Adrenal gland (tissue), 12 donors: ENCODE measurements around the gene RIMBP2. TPM values are rescaled to one million over a fixed set of nuclear protein-coding genes. Genes with fewer than 3 reads are reported as not detected.

Experiments used
- DNase-seq, 7 donors: peaks; one replicate each; pipeline ENCODE4 v3.0.0-alpha.2; 2019 to 2020
- H3K27ac ChIP-seq, 5 donors: fragments of 200-600 bp; sonication (generic) in 4 of 5; 1 replicate in 3 of 5; 2 replicates in 2 of 5; pipeline versions ENCODE4 v1.5.1 to v1.8.0; 2016 to 2020; ENCODE audit warnings: mild to moderate bottlenecking in 1 of 5
- H3K27me3 ChIP-seq: fragments of 200-600 bp; 2 replicates; pipeline ENCODE4 v1.8.0; 2021
- H3K36me3 ChIP-seq, 2 donors: fragments of 200-600 bp; replicated peaks in 1 of 2; 1 replicate in 1 of 2; 2 replicates in 1 of 2; pipeline versions ENCODE4 v1.5.1 to v1.8.0; 2018 to 2022
- H3K4me1 ChIP-seq, 2 donors: fragments of 200-600 bp; replicated peaks in 1 of 2; 1 replicate in 1 of 2; 2 replicates in 1 of 2; pipeline versions ENCODE4 v1.5.1 to v1.8.0; 2018 to 2021
- H3K4me3 ChIP-seq, 4 donors: fragments of 200-600 bp; sonication (generic) in 3 of 4; one replicate each; pipeline ENCODE4 v1.5.1; 2016 to 2018
- H3K9me3 ChIP-seq, 3 donors: fragments of 200-600 bp; sonication (generic) in 1 of 3; replicated peaks in 1 of 3; 1 replicate in 2 of 3; 2 replicates in 1 of 3; pipeline versions ENCODE4 v1.5.1 to v1.8.0; 2016 to 2021
- POLR2A ChIP-seq, 2 donors: fragments of 450-650 bp; IDR thresholded peaks; one replicate each; pipeline ENCODE4 v1.6.1; 2017; ENCODE audit warnings: antibody characterized with exemption in 2 of 2, mild to moderate bottlenecking in 2 of 2, moderate library complexity in 1 of 2
- WGBS, 4 donors: extraction: QIAGEN DNeasy Blood & Tissue Kit in 2 of 4; methylation state at CpG; one replicate each; pipeline versions ENCODE4 v1.1.5 to v1.1.7; 2013 to 2017; 5-methylcytosine and 5-hydroxymethylcytosine counted together
- intact Hi-C, 2 donors: fragments of 100-400 bp; cut with DNase I; formaldehyde crosslinking; loops; one replicate each; pipeline versions ENCODE4 v1.14.1 to v1.15.0; 2022 to 2023
- polyA plus RNA-seq, 3 donors: library from polyadenylated mRNA; stranded (reverse); fragments of 200-250 nt in 2 of 3; fragments of 350-450 nt in 1 of 3; fragmentation: Illumina TruSeq in 1 of 3; extraction: RNeasy Lipid Tissue Mini Kit (QIAGEN cat#74804) in 1 of 3; gene quantifications; one replicate each; pipeline ENCODE4 v1.2.3, GENCODE V29; 2013 to 2014
- total RNA-seq, 9 donors: library from RNA; depleted of rRNA in 4 of 9; stranded (reverse); fragments of >200 nt in 4 of 9; fragments of 120-200 nt in 1 of 9; fragmentation: NEBNext Ultra II Directional in 1 of 9; extraction: Animal tissue kit (Norgen Biotek cat#: 25700) in 1 of 9; gene quantifications; one replicate each; pipeline versions ENCODE4 v1.1.0 to v1.2.4, GENCODE V29; 2013 to 2023
- TF ChIP-seq, protein P1 (sequence below), 6 experiments: fragments of 450-650 bp in 4 of 6; fragments of 200-600 bp in 2 of 6; sonication (generic) in 1 of 6; IDR thresholded peaks; 1 replicate in 5 of 6; 2 replicates in 1 of 6; pipeline versions ENCODE4 v1.5.1 to v1.8.0; 2016 to 2021; ENCODE audit warnings: antibody characterized with exemption in 6 of 6, mild to moderate bottlenecking in 2 of 6, moderate library complexity in 1 of 6
- donor health status: healthy with polysubstance abuse.
- donor health status: Bipolar disorder and iron deficiency.
- donor health status: DM: yes; HTN: yes; CAD: no.
- donor health status: DM: no; HTN: no; CAD: no.
- donor health status: DM: no; HTN: no; CAD: no.
- donor health status: DM: yes; HTN: yes; CAD: no.

RIMBP2 gene
- total and polyA plus RNA-seq, 12 donors: 0.18 to 23.9 (median 6.3) TPM; not detected in 2

DNA sequence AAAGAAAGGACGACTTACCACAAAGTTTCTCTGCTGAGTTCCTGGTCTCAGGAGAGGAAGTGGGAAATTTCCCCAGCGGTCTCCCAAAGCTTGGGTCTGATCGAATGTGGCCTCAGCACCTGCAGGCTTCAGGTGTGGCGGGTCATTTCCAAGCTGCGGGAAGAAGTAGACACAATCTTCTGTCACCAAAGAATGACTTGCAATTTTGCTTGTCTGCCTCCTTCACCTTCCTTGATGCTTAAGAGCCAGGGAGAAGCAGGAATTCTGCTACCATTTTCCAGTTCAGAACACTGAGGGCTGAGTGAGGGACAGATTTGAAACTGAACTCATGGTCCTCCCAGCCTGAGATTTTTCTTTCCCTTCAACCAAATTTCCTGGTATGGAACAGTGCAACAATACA lies 87.8 kb downstream of the RIMBP2 start:
- H3K4me1 ChIP-seq: no peaks in the 10 kb centered on the region
- no peak overlapping the region for H3K4me3 ChIP-seq
- no peak for DNase-seq
- intact Hi-C loops: no loop called here
- no peaks in the 10 kb centered on the region for H3K36me3 ChIP-seq
- no peaks in the 10 kb centered on the region for H3K9me3 ChIP-seq
- 82 to 89% (median 85%) methylated on average over 5 of the region's 5 CpGs for WGBS, 4 donors
- TF ChIP-seq, protein P1, sequence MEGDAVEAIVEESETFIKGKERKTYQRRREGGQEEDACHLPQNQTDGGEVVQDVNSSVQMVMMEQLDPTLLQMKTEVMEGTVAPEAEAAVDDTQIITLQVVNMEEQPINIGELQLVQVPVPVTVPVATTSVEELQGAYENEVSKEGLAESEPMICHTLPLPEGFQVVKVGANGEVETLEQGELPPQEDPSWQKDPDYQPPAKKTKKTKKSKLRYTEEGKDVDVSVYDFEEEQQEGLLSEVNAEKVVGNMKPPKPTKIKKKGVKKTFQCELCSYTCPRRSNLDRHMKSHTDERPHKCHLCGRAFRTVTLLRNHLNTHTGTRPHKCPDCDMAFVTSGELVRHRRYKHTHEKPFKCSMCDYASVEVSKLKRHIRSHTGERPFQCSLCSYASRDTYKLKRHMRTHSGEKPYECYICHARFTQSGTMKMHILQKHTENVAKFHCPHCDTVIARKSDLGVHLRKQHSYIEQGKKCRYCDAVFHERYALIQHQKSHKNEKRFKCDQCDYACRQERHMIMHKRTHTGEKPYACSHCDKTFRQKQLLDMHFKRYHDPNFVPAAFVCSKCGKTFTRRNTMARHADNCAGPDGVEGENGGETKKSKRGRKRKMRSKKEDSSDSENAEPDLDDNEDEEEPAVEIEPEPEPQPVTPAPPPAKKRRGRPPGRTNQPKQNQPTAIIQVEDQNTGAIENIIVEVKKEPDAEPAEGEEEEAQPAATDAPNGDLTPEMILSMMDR (IDR thresholded peaks at IDR 0.05): no peak
- no peak for TF ChIP-seq POLR2A (IDR thresholded peaks at IDR 0.05)
- no peak overlapping the region for H3K27ac ChIP-seq
- no peaks in the 10 kb centered on the region for H3K27me3 ChIP-seq

DNA sequence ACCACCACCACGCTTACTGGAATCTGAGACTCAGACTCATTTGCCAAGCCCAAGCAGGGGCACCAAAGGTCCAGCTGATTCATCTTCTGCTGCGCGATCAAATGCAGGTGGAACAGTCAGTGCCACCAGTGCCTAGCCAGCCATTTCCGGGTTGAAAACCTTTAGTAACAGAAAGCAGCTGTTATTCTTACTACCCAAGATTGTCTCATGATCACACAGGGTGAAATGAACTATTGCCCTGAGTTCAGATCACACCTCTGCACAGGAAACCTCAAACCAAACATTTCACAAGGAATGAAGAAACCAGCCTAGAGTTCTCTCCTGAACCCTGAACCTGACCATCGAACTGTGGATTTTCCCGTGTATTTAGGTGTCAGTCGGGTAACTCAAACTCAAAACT lies 88.9 kb downstream of the RIMBP2 start:
- Histone ChIP-seq H3K4me1 (no peaks in the 10 kb centered on the region), H3K4me3 (no peak overlapping the region), H3K9me3 (no peaks in the 10 kb centered on the region), H3K36me3 (no peaks in the 10 kb centered on the region), H3K27me3 (no peaks in the 10 kb centered on the region), H3K27ac (no peak overlapping the region)
- intact Hi-C loops: no loop called here
- WGBS, 4 donors: 82 to 89% (median 88%) methylated on average over 7 of the region's 7 CpGs
- no peak for DNase-seq
- TF ChIP-seq, protein P1 (IDR thresholded peaks at IDR 0.05): no peak
- no peak for TF ChIP-seq POLR2A (IDR thresholded peaks at IDR 0.05)

DNA sequence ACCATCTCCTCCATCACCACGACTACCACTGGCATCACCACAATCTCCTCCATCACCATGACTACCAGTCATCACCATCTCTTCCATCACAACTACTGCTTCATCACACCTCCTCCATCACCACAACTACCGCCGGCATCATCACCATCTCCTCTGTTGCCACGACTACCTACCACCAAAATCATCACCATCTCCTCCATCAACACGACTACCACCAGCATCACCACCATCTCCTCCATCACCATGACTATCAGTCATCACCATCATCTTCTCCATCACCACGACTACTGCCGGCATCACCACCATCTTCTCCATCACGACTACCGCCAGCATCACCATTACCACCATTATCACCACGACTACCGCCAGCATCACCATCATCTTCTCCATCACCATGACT lies 89.5 kb downstream of the RIMBP2 start:
- Histone ChIP-seq H3K27ac (no peak overlapping the region), H3K4me1 (no peaks in the 10 kb centered on the region), H3K9me3 (no peaks in the 10 kb centered on the region), H3K4me3 (no peak overlapping the region), H3K27me3 (no peaks in the 10 kb centered on the region), H3K36me3 (no peaks in the 10 kb centered on the region)
- intact Hi-C loops: no loop called here
- TF ChIP-seq, protein P1 (IDR thresholded peaks at IDR 0.05): no peak
- TF ChIP-seq POLR2A (IDR thresholded peaks at IDR 0.05): no peak
- no peak for DNase-seq
- whole genome bisulfite sequencing, 4 donors: 73 to 87% (median 79%) methylated on average over 11 of the region's 11 CpGs

DNA sequence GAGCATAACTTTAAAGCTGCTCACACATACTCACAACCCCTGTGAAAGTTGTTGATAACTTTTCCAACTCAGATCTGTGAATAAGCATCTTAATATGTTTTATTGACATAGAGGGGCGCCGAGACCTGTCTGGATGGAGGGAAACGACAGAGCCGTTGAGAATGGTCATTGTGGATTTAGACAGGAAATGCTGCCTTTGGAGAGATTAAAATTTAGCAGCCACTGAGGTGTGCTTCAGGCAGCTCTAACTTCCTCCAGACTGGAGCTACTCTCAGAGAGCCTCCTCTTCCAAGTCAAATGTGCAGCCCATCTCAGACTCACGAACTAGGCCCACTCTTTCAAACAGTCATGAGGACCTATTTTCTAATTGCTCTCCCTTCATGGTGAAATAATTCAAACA lies 90.9 kb downstream of the RIMBP2 start:
- Histone ChIP-seq H3K27me3 (no peaks in the 10 kb centered on the region), H3K36me3 (no peaks in the 10 kb centered on the region), H3K4me1 (no peaks in the 10 kb centered on the region), H3K4me3 (no peak overlapping the region), H3K9me3 (no peaks in the 10 kb centered on the region), H3K27ac (no peak overlapping the region)
- WGBS, 4 donors: 44 to 57% (median 46%) methylated on average over 5 of the region's 5 CpGs
- intact Hi-C loops: no loop called here
- no peak for TF ChIP-seq POLR2A (IDR thresholded peaks at IDR 0.05)
- TF ChIP-seq, protein P1 (IDR thresholded peaks at IDR 0.05): no peak
- no peak for DNase-seq
